Right lobe of liver (tissue), 6 donors: ENCODE data around the gene PPM1H. TPM values are rescaled to one million over a fixed set of nuclear protein-coding genes. Genes with fewer than 3 reads are reported as not detected.

Experiments used
- ATAC-seq, 4 donors: fragments of 200-7000 bp; cut with Tn5 transposase; one replicate each; pipeline ENCODE4 v1.9.1; 2020; ENCODE audit warnings: mild to moderate bottlenecking in 4 of 4, moderate library complexity in 4 of 4
- DNase-seq, 3 donors: peaks; one replicate each; pipeline ENCODE4 v3.0.0-alpha.2; 2020
- H3K27ac ChIP-seq, 3 donors: fragments of 200-600 bp; one replicate each; pipeline ENCODE4 v1.8.0; 2022
- H3K27me3 ChIP-seq, 2 donors: fragments of 200-600 bp; one replicate each; pipeline ENCODE4 v1.8.0; 2022
- H3K36me3 ChIP-seq, 4 donors: fragments of 200-600 bp; sonication (generic) in 1 of 4; one replicate each; pipeline versions ENCODE4 v1.5.1 to v1.8.0; 2017 to 2022; ENCODE audit warnings: control low read depth in 1 of 4
- H3K4me1 ChIP-seq, 4 donors: fragments of 200-600 bp; sonication (generic) in 1 of 4; one replicate each; pipeline versions ENCODE4 v1.5.1 to v1.8.0; 2017 to 2022; ENCODE audit warnings: control low read depth in 1 of 4
- H3K4me3 ChIP-seq, 3 donors: fragments of 200-600 bp; one replicate each; pipeline ENCODE4 v1.8.0; 2022
- H3K9me3 ChIP-seq, 4 donors: fragments of 200-600 bp; sonication (generic) in 1 of 4; one replicate each; pipeline versions ENCODE4 v1.5.1 to v1.8.0; 2017 to 2022; ENCODE audit warnings: control low read depth in 1 of 4
- CTCF ChIP-seq, 4 donors: fragments of 200-600 bp in 3 of 4; fragments of 450-650 bp in 1 of 4; IDR thresholded peaks; one replicate each; pipeline versions ENCODE4 v1.5.1 to v1.8.0; 2016 to 2022; ENCODE audit warnings: antibody characterized with exemption in 4 of 4, mild to moderate bottlenecking in 2 of 4
- POLR2A ChIP-seq: fragments of 450-650 bp; IDR thresholded peaks from one replicate; pipeline ENCODE4 v1.6.1; 2017; ENCODE audit warnings: antibody characterized with exemption, mild to moderate bottlenecking
- WGBS: methylation state at CpG from one replicate; pipeline ENCODE4 v1.1.6; 2018; ENCODE audit warnings: low coverage, low lambda C conversion rate; ENCODE audit not compliant: insufficient coverage; ENCODE audit errors: missing lambda C conversion rate; 5-methylcytosine and 5-hydroxymethylcytosine counted together
- intact Hi-C, 2 donors: fragments of 100-400 bp; cut with DNase I; formaldehyde crosslinking; loops; one replicate each; pipeline versions ENCODE4 v1.11.2 to v1.14.1; 2022
- total RNA-seq, 6 experiments: library from RNA; depleted of rRNA in 2 of 6; stranded (reverse); fragments of >200 nt in 2 of 6; fragmentation: NEBNext Ultra II Directional in 3 of 6; extraction: Animal tissue kit (Norgen Biotek cat#: 25700) in 3 of 6; gene quantifications; one replicate each; pipeline versions ENCODE4 v1.1.0 to v1.2.4, GENCODE V29; 2016 to 2023
- donor health status: DM: no; HTN: yes; CAD: no.
- donor health status: DM: no; HTN: no; CAD: no.
- donor health status: DM: no; HTN: no; CAD: no.
- donor health status: DM: no; HTN: yes; CAD: no.
- donor health status: DM: no; HTN: yes; CAD: no.

Gene PPM1H
- total RNA-seq, 6 experiments from 2014 or later, result 3.8 to 9.2 (median 6.5) TPM

DNA sequence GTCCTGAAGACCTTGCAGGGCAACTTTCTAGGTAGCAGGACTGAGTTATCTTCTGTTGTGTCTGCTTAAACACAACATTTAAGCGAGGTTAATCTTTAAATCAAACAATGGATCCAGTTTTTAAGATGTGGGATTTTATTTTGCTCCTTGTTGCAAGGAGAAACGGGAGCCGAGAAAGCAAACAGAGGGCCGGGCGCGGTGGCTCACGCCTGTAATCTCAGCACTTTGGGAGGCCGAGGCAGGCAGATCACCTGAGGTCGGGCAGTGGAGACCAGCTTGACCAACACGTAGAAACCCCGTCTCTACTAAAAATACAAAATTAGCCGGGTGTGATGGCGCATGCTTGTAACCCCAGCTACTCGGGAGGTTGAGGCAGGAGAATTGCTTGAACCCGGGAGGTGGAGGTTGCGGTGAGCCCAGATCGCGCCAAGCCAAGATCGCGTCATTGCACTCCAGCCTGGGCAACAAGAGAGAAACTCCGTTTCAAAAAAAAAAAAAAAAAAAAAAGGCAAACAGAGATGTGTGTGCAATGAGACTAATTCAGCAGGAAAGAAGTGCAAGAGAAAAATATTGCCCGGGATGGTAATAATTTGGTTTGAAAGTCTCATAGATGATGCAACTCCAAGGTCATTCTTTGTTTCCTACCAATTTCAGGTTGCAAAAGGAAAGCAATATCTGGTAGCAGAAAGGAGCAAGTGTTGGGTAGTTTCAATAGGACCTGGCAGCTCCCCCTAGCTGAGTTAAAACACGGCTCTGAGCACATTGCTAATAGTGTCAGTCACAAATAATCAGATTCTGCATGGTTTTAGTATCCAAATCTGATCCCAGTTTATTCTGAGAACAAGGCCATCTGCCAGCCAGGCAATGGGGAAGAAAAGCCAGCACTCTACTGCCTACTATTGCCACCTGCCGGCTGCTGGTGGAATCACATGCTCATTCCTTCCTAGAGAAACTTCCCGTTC, 141.4 kb downstream of the PPM1H start:
- H3K9me3 ChIP-seq, result no peaks in the 10 kb centered on the region
- intact Hi-C loops, result loop anchor here in 1 of 2 donors (10.0 kb wide), 1 partner anchor 359 kb away; no protein-coding TSS in a partner anchor

GRCh38 chr12:62792236-62792870, 142.6 kb downstream of the PPM1H start:
- H3K4me1 ChIP-seq, result peaks cover 0 to 21% (median 0%) of the 10 kb centered on the region in 4 donors
- no peaks in the 10 kb centered on the region for H3K9me3 ChIP-seq
- intact Hi-C loops, result loop anchor here in 1 of 2 donors (10.0 kb wide), 1 partner anchor 358 kb away; no protein-coding TSS in a partner anchor
- WGBS, result 64% methylated on average over 5 of the region's 5 CpGs
- H3K27me3 ChIP-seq, result no peaks in the 10 kb centered on the region
- H3K27ac ChIP-seq, result no peak overlapping the region
- no peak overlapping the region for H3K4me3 ChIP-seq
- no peak for DNase-seq
- no peak for TF ChIP-seq CTCF (IDR thresholded peaks at IDR 0.05)
- no peak for TF ChIP-seq POLR2A
- no peak for ATAC-seq
- no peaks in the 10 kb centered on the region for H3K36me3 ChIP-seq

More for the DNA sequence above, 141.4 kb downstream of the PPM1H start:
- no peaks in the 10 kb centered on the region for H3K36me3 ChIP-seq
- no peak overlapping the region for H3K27ac ChIP-seq
- no peak overlapping the region for H3K4me3 ChIP-seq
- no peak for TF ChIP-seq POLR2A
- TF ChIP-seq CTCF (IDR thresholded peaks at IDR 0.05), result peak; percentile 95 to 99 (median 96)
- WGBS, result 59% methylated on average over 17 of the region's 25 CpGs
- ATAC-seq (peak; percentile 97 to 99 (median 98)), DNase-seq (peak; percentile 80 to 82 (median 81))
- H3K27me3 ChIP-seq, result no peaks in the 10 kb centered on the region
- peaks cover 0 to 13% (median 0%) of the 10 kb centered on the region in 4 donors for H3K4me1 ChIP-seq

- Histone ChIP-seq H3K27me3 (no peaks in the 10 kb centered on the region), H3K4me1 (peaks cover 0 to 21% (median 0%) of the 10 kb centered on the region in 4 donors), H3K36me3 (no peaks in the 10 kb centered on the region), H3K27ac (peak overlapping the region in 1 of 3 donors; percentile 25), H3K4me3 (no peak overlapping the region), H3K9me3 (no peaks in the 10 kb centered on the region)
- DNase-seq, result no peak
- WGBS, result 83% methylated on average over 3 of the region's 3 CpGs
- no peak for TF ChIP-seq CTCF (IDR thresholded peaks at IDR 0.05)
- TF ChIP-seq POLR2A, result no peak
- peak in 1 of 4 donors; percentile 19 for ATAC-seq
- intact Hi-C loops, result loop anchor here in 1 of 2 donors (10.0 kb wide), 1 partner anchor 355 kb away; no protein-coding TSS in a partner anchor
Observed at GRCh38 chr12:62789851-62790250, 145.1 kb downstream of the PPM1H start.

DNA sequence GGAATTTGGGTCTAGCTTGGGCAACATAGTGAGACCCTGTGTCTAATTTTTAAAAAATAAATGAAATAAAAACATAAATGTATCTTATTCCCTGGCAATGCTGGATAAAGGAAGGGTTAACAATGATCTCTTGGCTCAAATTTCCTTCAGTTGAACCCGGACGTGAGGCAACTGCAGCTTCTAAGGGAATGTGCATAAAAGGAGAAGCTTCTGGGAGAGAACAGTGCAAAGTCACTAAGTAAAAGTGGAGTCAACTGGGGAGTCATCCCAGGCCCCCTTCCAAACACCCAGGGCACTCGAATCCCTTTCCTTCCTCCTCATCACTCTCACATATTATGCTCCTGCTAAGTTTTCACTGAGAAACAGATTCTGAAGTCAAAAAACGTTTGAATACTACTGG, 147.3 kb downstream of the PPM1H start:
- H3K27ac ChIP-seq, result no peak overlapping the region
- H3K4me3 ChIP-seq, result no peak overlapping the region
- H3K27me3 ChIP-seq, result no peaks in the 10 kb centered on the region
- 43% methylated on average over 4 of the region's 4 CpGs for WGBS
- TF ChIP-seq CTCF (IDR thresholded peaks at IDR 0.05), result no peak
- TF ChIP-seq POLR2A, result no peak
- intact Hi-C loops, result no loop called here
- H3K4me1 ChIP-seq, result peaks cover 0 to 8% (median 0%) of the 10 kb centered on the region in 4 donors
- no peaks in the 10 kb centered on the region for H3K36me3 ChIP-seq
- H3K9me3 ChIP-seq, result no peaks in the 10 kb centered on the region
- DNase-seq (no peak), ATAC-seq (peak in 1 of 4 donors; percentile 34)
